PC-3 (cell line): Measurements from ENCODE around the gene ZNF385B. TPM values are rescaled to one million over a fixed set of nuclear protein-coding genes. Genes with fewer than 3 reads are reported as not detected.

ENCODE experiments used
- ATAC-seq: fragments of 200-7000 bp; cut with Tn5 transposase; 2 replicates; pipeline ENCODE4 v1.9.1; 2020; ENCODE audit warnings: mild to moderate bottlenecking, moderate library complexity
- BruUV-seq: library from RNA; stranded (reverse); fragments of 400-500 nt; replicated peaks from 2 replicates; lab custom pipeline; 2021; lab: Mats Ljungman, UMichigan
- CTCF ChIA-PET: fragments of 300-600 bp; sonication (Branson Sonifier 250); formaldehyde crosslinking; loops from one replicate; lab custom pipeline; 2022; ENCODE audit warnings: antibody characterized with exemption; lab: Charles Lee
- POLR2A ChIA-PET: fragments of 300-600 bp; sonication (Branson Sonifier 250); formaldehyde crosslinking; loops from one replicate; lab custom pipeline; 2022; ENCODE audit warnings: antibody characterized with exemption; ENCODE audit not compliant: unreplicated experiment; lab: Charles Lee
- DNase-seq: peaks from one replicate; pipeline ENCODE4 v3.0.0-alpha.2; 2015
- H2AFZ ChIP-seq: fragments of 300-600 bp; sonication (generic); 2 replicates; pipeline ENCODE4 v1.6.0; 2016; ENCODE audit warnings: antibody characterized with exemption, low read length
- H3F3A ChIP-seq: fragments of 300-600 bp; sonication (generic); one replicate; pipeline ENCODE4 v1.6.0; 2017; ENCODE audit warnings: antibody characterized with exemption, low read length, control low read depth, mild to moderate bottlenecking; ENCODE audit not compliant: unreplicated experiment
- H3K27ac ChIP-seq: fragments of 300-600 bp; sonication (generic); 2 replicates; pipeline ENCODE4 v1.5.1; 2016; ENCODE audit warnings: mild to moderate bottlenecking, low read length
- H3K27me3 ChIP-seq: fragments of 300-600 bp; sonication (generic); 2 replicates; pipeline ENCODE4 v1.6.1; 2016; ENCODE audit warnings: low read length, mixed read lengths
- H3K36me3 ChIP-seq: fragments of 300-600 bp; sonication (generic); 2 replicates; pipeline ENCODE4 v1.6.1; 2016; ENCODE audit warnings: low read depth, mixed run types, low read length, mixed read lengths
- H3K4me1 ChIP-seq: fragments of 300-600 bp; sonication (generic); 2 replicates; pipeline ENCODE4 v1.5.1; 2016; ENCODE audit warnings: low read length; ENCODE audit not compliant: insufficient read depth
- H3K4me2 ChIP-seq: fragments of 300-600 bp; sonication (generic); 2 replicates; pipeline ENCODE4 v1.6.0; 2016; ENCODE audit warnings: low read length
- H3K4me3 ChIP-seq: fragments of 300-600 bp; sonication (generic); 2 replicates; pipeline ENCODE4 v1.5.1; 2016; ENCODE audit warnings: mild to moderate bottlenecking, low read length, mixed read lengths
- H3K79me2 ChIP-seq: fragments of 300-600 bp; sonication (generic); 2 replicates; pipeline ENCODE4 v1.6.1; 2017; ENCODE audit warnings: low read length, mixed read lengths
- H3K9ac ChIP-seq: fragments of 300-600 bp; sonication (generic); 2 replicates; pipeline ENCODE4 v1.6.0; 2016; ENCODE audit warnings: mild to moderate bottlenecking, low read length
- H3K9me2 ChIP-seq: fragments of 300-600 bp; sonication (generic); replicated peaks from 2 replicates; pipeline ENCODE4 v1.6.1; 2016; ENCODE audit warnings: mixed run types, low read length, mixed read lengths
- H3K9me3 ChIP-seq: fragments of 300-600 bp; sonication (generic); 2 replicates; pipeline ENCODE4 v1.6.1; 2016; ENCODE audit warnings: low read length, mixed read lengths
- H4K20me1 ChIP-seq: fragments of 300-600 bp; sonication (generic); 2 replicates; pipeline ENCODE4 v1.6.1; 2016; ENCODE audit warnings: low read length, mixed read lengths
- CTCF ChIP-seq: fragments of 300-600 bp; sonication (generic); conservative IDR thresholded peaks from 2 replicates; pipeline ENCODE4 v1.5.1; 2017; ENCODE audit warnings: antibody characterized with exemption, low read depth, mild to moderate bottlenecking, low read length
- EZH2 ChIP-seq: fragments of 300-600 bp; sonication (generic); IDR thresholded peaks from one replicate; pipeline ENCODE4 v1.6.1; 2017; ENCODE audit warnings: antibody characterized with exemption, mild to moderate bottlenecking, low read length; ENCODE audit not compliant: unreplicated experiment
- EZH2phosphoT487 ChIP-seq: fragments of 300-600 bp; sonication (generic); IDR thresholded peaks from 2 replicates; pipeline ENCODE4 v1.6.1; 2018; ENCODE audit warnings: mild to moderate bottlenecking, antibody characterized with exemption, low read length, borderline replicate concordance
- intact Hi-C: fragments of 100-400 bp; cut with micrococcal nuclease; formaldehyde crosslinking; loops from 2 replicates; pipeline ENCODE4 v1.9.0; 2023
- total RNA-seq: library from RNA; depleted of rRNA; stranded (reverse); fragments of >200 nt; gene quantifications from 2 replicates; pipeline ENCODE4 v1.2.3, GENCODE V29; 2014

The ZNF385B gene
- total RNA-seq, 1 experiment from 2014 or later = 2.4 TPM

- H3K4me1 ChIP-seq = peaks cover 12% of the 10 kb centered on the region
- H3K4me2 ChIP-seq = no peak overlapping the region
- no peaks in the 10 kb centered on the region for H3K9me2 ChIP-seq
- H3K9ac ChIP-seq = no peak overlapping the region
- no peaks in the 10 kb centered on the region for H3K79me2 ChIP-seq
- H3K27me3 ChIP-seq = no peaks in the 10 kb centered on the region
- H3K9me3 ChIP-seq = no peaks in the 10 kb centered on the region
- CTCF ChIA-PET = no interaction called here
- DNase-seq (no peak), ATAC-seq (no peak)
- H3K27ac ChIP-seq = no peak overlapping the region
- no peak overlapping the region for H3K4me3 ChIP-seq
- H4K20me1 ChIP-seq = no peaks in the 10 kb centered on the region
- intact Hi-C loops = no loop called here
- no TSS peak for BruUV-seq
- H2AFZ ChIP-seq = no peak overlapping the region
- H3F3A ChIP-seq = no peaks in the 10 kb centered on the region
- POLR2A ChIA-PET = no interaction called here
- no peak for TF ChIP-seq EZH2
- TF ChIP-seq CTCF = no peak
- TF ChIP-seq EZH2phosphoT487 = no peak
- no peaks in the 10 kb centered on the region for H3K36me3 ChIP-seq
These were observed 192.2 kb downstream of the ZNF385B start for GRCh38 chr2:179669196-179669595.

GRCh38 chr2:179664972-179665812 is 196.2 kb downstream of the ZNF385B start:
- CTCF ChIA-PET = no interaction called here
- ATAC-seq (no peak), DNase-seq (no peak)
- no peak overlapping the region for H3K27ac ChIP-seq
- no peak overlapping the region for H3K4me3 ChIP-seq
- POLR2A ChIA-PET = no interaction called here
- BruUV-seq = no TSS peak
- H3K9me2 ChIP-seq = no peaks in the 10 kb centered on the region
- H3K36me3 ChIP-seq = no peaks in the 10 kb centered on the region
- H3K9me3 ChIP-seq = no peaks in the 10 kb centered on the region
- no peaks in the 10 kb centered on the region for H3K4me1 ChIP-seq
- no peak for TF ChIP-seq EZH2
- no peak for TF ChIP-seq CTCF
- TF ChIP-seq EZH2phosphoT487 = no peak
- no peaks in the 10 kb centered on the region for H3F3A ChIP-seq
- no peak overlapping the region for H3K4me2 ChIP-seq
- H4K20me1 ChIP-seq = no peaks in the 10 kb centered on the region
- no peaks in the 10 kb centered on the region for H3K27me3 ChIP-seq
- no peak overlapping the region for H3K9ac ChIP-seq
- H3K79me2 ChIP-seq = no peaks in the 10 kb centered on the region
- intact Hi-C loops = no loop called here
- H2AFZ ChIP-seq = no peak overlapping the region

- H2AFZ ChIP-seq = no peak overlapping the region
- no peaks in the 10 kb centered on the region for H3K9me2 ChIP-seq
- H3K36me3 ChIP-seq = no peaks in the 10 kb centered on the region
- no peak overlapping the region for H3K4me3 ChIP-seq
- intact Hi-C loops = no loop called here
- no peaks in the 10 kb centered on the region for H3K27me3 ChIP-seq
- H3F3A ChIP-seq = no peaks in the 10 kb centered on the region
- no TSS peak for BruUV-seq
- no peaks in the 10 kb centered on the region for H4K20me1 ChIP-seq
- H3K27ac ChIP-seq = no peak overlapping the region
- no peak overlapping the region for H3K9ac ChIP-seq
- ChIA-PET CTCF (no interaction called here), POLR2A (no interaction called here)
- H3K4me1 ChIP-seq = peaks cover 7% of the 10 kb centered on the region
- no peaks in the 10 kb centered on the region for H3K9me3 ChIP-seq
- no peak for ATAC-seq
- no peak overlapping the region for H3K4me2 ChIP-seq
- TF ChIP-seq CTCF = no peak
- TF ChIP-seq EZH2phosphoT487 = no peak
- no peak for TF ChIP-seq EZH2
- DNase-seq = no peak
- H3K79me2 ChIP-seq = no peaks in the 10 kb centered on the region
These were observed 199.4 kb downstream of the ZNF385B start for GRCh38 chr2:179661986-179662385.
